ENCODE results near the gene DMD. TPM values are rescaled to one million over a fixed set of nuclear protein-coding genes. Genes with fewer than 3 reads are reported as not detected.

Gene DMD
- total and polyA plus RNA-seq, 2 of the 13 experiments (the other 11 are each of a cell fraction or from before 2014, with no cell fraction given): 17.6 to 25.9 TPM

DNA sequence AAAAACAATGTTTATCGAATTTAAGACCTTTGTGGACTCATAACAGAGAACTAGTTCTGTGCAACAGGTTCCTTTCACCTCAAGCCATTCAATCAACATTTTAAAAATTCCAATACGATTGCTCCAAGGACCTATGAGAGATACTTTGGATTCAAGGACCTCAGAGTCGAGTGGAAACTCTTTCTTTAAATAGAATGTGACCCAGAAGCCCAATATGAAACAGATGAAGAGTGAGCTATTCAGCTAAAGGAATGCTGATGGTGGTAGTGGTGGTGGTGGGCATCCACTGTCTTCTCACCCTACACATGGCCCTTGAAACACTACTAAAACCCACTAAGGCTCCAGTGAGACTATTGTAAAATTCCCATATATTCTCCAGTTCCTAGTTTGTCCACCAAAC lies 257.2 kb downstream of the DMD start:
- intact Hi-C loops (cut with micrococcal nuclease; ENCODE audit: unreplicated experiment) (no loop called here), in situ Hi-C loops (cut with HindIII; ENCODE audit: extremely low pct_ligation_motif_present, low pct_unique_long_range_greater_than_20kb) (no loop called here)
- ATAC-seq (no peak), FAIRE-seq (no peak), DNase-seq (ENCODE audit: low spot score) (no peak)
- 0% methylated on average over 3 of the region's 3 CpGs for WGBS (ENCODE audit: low lambda C conversion rate)
- Histone ChIP-seq H4K20me1 (ENCODE audit: insufficient read depth, low read length) (no peaks in the 10 kb centered on the region), H3K4me3 (replicated peaks in 1 of 3; ENCODE audit: insufficient read depth in 1 of 3, low read depth in 2 of 3, low read length in 3 of 3) (no peak overlapping the region), H3K27me3 (ENCODE audit: control insufficient read depth in 1 of 2, insufficient read depth in 2 of 2, low read length in 2 of 2) (no peaks in the 10 kb centered on the region), H3K9me3 (ENCODE audit: low read length) (no peaks in the 10 kb centered on the region), H3K36me3 (replicated peaks in 1 of 2; ENCODE audit: control insufficient read depth in 1 of 2, insufficient read depth in 2 of 2, low read length in 2 of 2) (no peaks in the 10 kb centered on the region), H3K9ac (ENCODE audit: insufficient read depth, low read depth, low read length) (no peak overlapping the region), H3K4me1 (ENCODE audit: insufficient read depth, low read length) (no peaks in the 10 kb centered on the region), H2AFZ (ENCODE audit: low read length) (no peak overlapping the region), H3K4me2 (ENCODE audit: low read depth, low read length) (no peak overlapping the region), H3K27ac (ENCODE audit: extremely low read length, insufficient read depth, low read length) (no peak overlapping the region), H3K79me2 (ENCODE audit: insufficient read depth, low read length) (no peaks in the 10 kb centered on the region)
- no TSS peak for BruUV-seq (replicated peaks)
- CTCF ChIA-PET (ENCODE audit: low intra/inter-chr PET ratio, low total read pairs): no interaction called here
- TF ChIP-seq MEIS2 (CRISPR knock-in tag; IDR thresholded peaks at IDR 0.05): no peak
- TF ChIP-seq PHF20 (CRISPR knock-in tag; IDR thresholded peaks at IDR 0.05): no peak
- no peak for TF ChIP-seq ZBTB44 (CRISPR knock-in tag; IDR thresholded peaks at IDR 0.05)
- TF ChIP-seq THAP11 (CRISPR knock-in tag; IDR thresholded peaks at IDR 0.05): no peak
- TF ChIP-seq GLI4 (CRISPR knock-in tag; IDR thresholded peaks at IDR 0.05; ENCODE audit: borderline replicate concordance): no peak
- POLR2A ChIA-PET: no interaction called here

DNA sequence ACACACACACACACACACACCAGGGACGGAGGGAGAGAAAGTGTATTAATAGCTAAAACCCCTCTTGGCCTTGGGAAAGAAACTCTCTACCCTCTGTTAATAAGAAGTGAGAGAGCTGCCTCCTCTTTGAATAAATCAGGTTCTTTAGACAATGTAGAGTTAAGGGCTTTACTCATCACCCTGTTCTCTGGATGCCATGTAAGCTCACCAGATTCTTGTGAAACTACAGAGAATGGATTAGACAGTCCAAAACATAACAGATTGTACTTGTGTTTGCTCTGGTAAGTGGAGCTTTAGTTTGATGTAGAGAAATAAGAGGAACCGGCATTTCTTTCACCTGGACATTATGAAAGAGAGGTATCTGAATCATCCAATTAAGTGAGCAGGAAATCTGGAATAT lies 263.2 kb downstream of the DMD start:
- in situ Hi-C loops (cut with HindIII; ENCODE audit: extremely low pct_ligation_motif_present, low pct_unique_long_range_greater_than_20kb) (no loop called here), intact Hi-C loops (cut with micrococcal nuclease; ENCODE audit: unreplicated experiment) (no loop called here)
- Histone ChIP-seq H3K36me3 (replicated peaks in 1 of 2; ENCODE audit: control insufficient read depth in 1 of 2, insufficient read depth in 2 of 2, low read length in 2 of 2) (no peaks in the 10 kb centered on the region), H3K9me3 (ENCODE audit: low read length) (no peaks in the 10 kb centered on the region), H4K20me1 (ENCODE audit: insufficient read depth, low read length) (no peaks in the 10 kb centered on the region), H3K27ac (ENCODE audit: extremely low read length, insufficient read depth, low read length) (no peak overlapping the region), H3K79me2 (ENCODE audit: insufficient read depth, low read length) (no peaks in the 10 kb centered on the region), H2AFZ (ENCODE audit: low read length) (no peak overlapping the region), H3K27me3 (ENCODE audit: control insufficient read depth in 1 of 2, insufficient read depth in 2 of 2, low read length in 2 of 2) (no peaks in the 10 kb centered on the region), H3K4me3 (replicated peaks in 1 of 3; ENCODE audit: insufficient read depth in 1 of 3, low read depth in 2 of 3, low read length in 3 of 3) (no peak overlapping the region), H3K4me2 (ENCODE audit: low read depth, low read length) (no peak overlapping the region), H3K9ac (ENCODE audit: insufficient read depth, low read depth, low read length) (no peak overlapping the region), H3K4me1 (ENCODE audit: insufficient read depth, low read length) (no peaks in the 10 kb centered on the region)
- ChIA-PET POLR2A (no interaction called here), CTCF (ENCODE audit: low intra/inter-chr PET ratio, low total read pairs) (no interaction called here)
- ATAC-seq (no peak), FAIRE-seq (no peak), DNase-seq (ENCODE audit: low spot score) (no peak)
- TF ChIP-seq ZFP1 (CRISPR knock-in tag; IDR thresholded peaks at IDR 0.05): no peak
- TF ChIP-seq CHD2 (IDR thresholded peaks at IDR 0.05; ENCODE audit: low read depth, low read length): no peak
- no peak for TF ChIP-seq SIN3A (IDR thresholded peaks at IDR 0.05; ENCODE audit: borderline replicate concordance, low read depth, low read length)
- no peak for TF ChIP-seq SUZ12 (IDR thresholded peaks at IDR 0.05; ENCODE audit: low read depth, low read length)
- no peak for TF ChIP-seq HMG20B (CRISPR knock-in tag; conservative IDR thresholded peaks at IDR 0.05)
- 6% methylated on average over 2 of the region's 2 CpGs for WGBS (ENCODE audit: low lambda C conversion rate)
- BruUV-seq (replicated peaks): no TSS peak

All from HepG2 (cell line).